Esophagus squamous epithelium (tissue), 5 donors: ENCODE results near the gene SH3YL1. TPM values are rescaled to one million over a fixed set of nuclear protein-coding genes. Genes with fewer than 3 reads are reported as not detected.

Experiments
- DNase-seq: peaks from one replicate; lab custom pipeline; 2025; lab: John Stamatoyannopoulos, UW
- H3K27ac ChIP-seq, 4 donors: fragments of 200-600 bp; sonication (generic); one replicate each; pipeline ENCODE4 v1.5.1; 2016 to 2019; ENCODE audit warnings: mild to moderate bottlenecking in 1 of 4
- H3K27me3 ChIP-seq, 4 donors: fragments of 200-600 bp; sonication (generic); 1 replicate in 3 of 4; 2 replicates in 1 of 4; pipeline versions ENCODE4 v1.5.1 to v1.6.0; 2017 to 2021; ENCODE audit warnings: antibody characterized with exemption in 1 of 4
- H3K36me3 ChIP-seq, 3 donors: fragments of 200-600 bp; sonication (generic); one replicate each; pipeline ENCODE4 v1.5.1; 2016 to 2019
- H3K4me1 ChIP-seq, 3 donors: fragments of 200-600 bp; sonication (generic); one replicate each; pipeline ENCODE4 v1.5.1; 2017 to 2019
- H3K4me3 ChIP-seq, 4 donors: fragments of 200-600 bp; sonication (generic); 1 replicate in 3 of 4; 2 replicates in 1 of 4; pipeline ENCODE4 v1.5.1; 2016 to 2019; ENCODE audit warnings: mild to moderate bottlenecking in 2 of 4, moderate library complexity in 1 of 4
- H3K9me3 ChIP-seq, 3 donors: fragments of 200-600 bp; sonication (generic); one replicate each; pipeline ENCODE4 v1.5.1; 2016 to 2019
- CTCF ChIP-seq, 6 experiments: fragments of 450-650 bp in 4 of 6; fragments of 200-600 bp in 2 of 6; sonication (generic) in 2 of 6; IDR thresholded peaks; one replicate each; pipeline ENCODE4 v1.5.1; 2016 to 2019; ENCODE audit warnings: antibody characterized with exemption in 6 of 6, mild to moderate bottlenecking in 4 of 6, moderate library complexity in 4 of 6
- POLR2A ChIP-seq, 4 donors: fragments of 450-650 bp; IDR thresholded peaks; one replicate each; pipeline ENCODE4 v1.6.1; 2017; ENCODE audit warnings: antibody characterized with exemption in 4 of 4, mild to moderate bottlenecking in 4 of 4, moderate library complexity in 3 of 4
- WGBS, 2 donors: methylation state at CpG; one replicate each; pipeline ENCODE4 v1.1.5; 2018; 5-methylcytosine and 5-hydroxymethylcytosine counted together
- intact Hi-C: fragments of 100-400 bp; cut with DNase I; formaldehyde crosslinking; loops from one replicate; pipeline ENCODE4 v1.15.0; 2022
- total RNA-seq, 4 donors: library from RNA; depleted of rRNA; stranded (reverse); fragments of >200 nt; gene quantifications; one replicate each; pipeline ENCODE4 v1.1.0, GENCODE V29; 2016
- donor health status: DM: yes; HTN: yes; CAD: no.

SH3YL1 gene
- total RNA-seq, 4 donors from 2014 or later = 64.9 to 99.6 (median 81.1) TPM

GRCh38 chr2:259789-260331 lies 4.0 kb downstream of the SH3YL1 start:
- 93 to 98% methylated on average over 2 of the region's 2 CpGs for WGBS, 2 donors

GRCh38 chr2:258933-259332 lies 4.9 kb downstream of the SH3YL1 start:
- DNase-seq = no peak
- Histone ChIP-seq H3K4me1 (peaks cover 0 to 43% (median 7%) of the 10 kb centered on the region in 3 donors), H3K36me3 (peaks cover 0 to 8% (median 0%) of the 10 kb centered on the region in 3 donors), H3K27me3 (no peaks in the 10 kb centered on the region), H3K4me3 (no peak overlapping the region), H3K27ac (no peak overlapping the region), H3K9me3 (peaks cover 0 to 9% (median 0%) of the 10 kb centered on the region in 3 donors)
- intact Hi-C loops = no loop called here
- TF ChIP-seq CTCF (IDR thresholded peaks at IDR 0.05) (no peak), POLR2A (IDR thresholded peaks at IDR 0.05) (no peak)
- 91 to 93% methylated on average over 3 of the region's 3 CpGs for WGBS, 2 donors

More at GRCh38 chr2:259789-260331, 4.0 kb downstream of the SH3YL1 start:
- no peak for DNase-seq
- no peak overlapping the region for H3K27ac ChIP-seq
- no peak overlapping the region for H3K4me3 ChIP-seq
- H3K27me3 ChIP-seq = no peaks in the 10 kb centered on the region
- peaks cover 0 to 40% (median 4%) of the 10 kb centered on the region in 3 donors for H3K4me1 ChIP-seq
- H3K9me3 ChIP-seq = peaks cover 0 to 9% (median 0%) of the 10 kb centered on the region in 3 donors
- intact Hi-C loops = no loop called here
- TF ChIP-seq CTCF (IDR thresholded peaks at IDR 0.05) = no peak
- no peak for TF ChIP-seq POLR2A (IDR thresholded peaks at IDR 0.05)
- H3K36me3 ChIP-seq = peaks cover 0 to 8% (median 0%) of the 10 kb centered on the region in 3 donors

- peaks cover 0 to 11% (median 0%) of the 10 kb centered on the region in 3 donors for H3K36me3 ChIP-seq
- 83 to 95% methylated on average over 2 of the region's 2 CpGs for WGBS, 2 donors
- no peak overlapping the region for H3K27ac ChIP-seq
- H3K9me3 ChIP-seq = peaks cover 0 to 9% (median 0%) of the 10 kb centered on the region in 3 donors
- no peak overlapping the region for H3K4me3 ChIP-seq
- no peak for TF ChIP-seq POLR2A (IDR thresholded peaks at IDR 0.05)
- TF ChIP-seq CTCF (IDR thresholded peaks at IDR 0.05) = no peak
- no peaks in the 10 kb centered on the region for H3K27me3 ChIP-seq
- no peak for DNase-seq
- H3K4me1 ChIP-seq = peaks cover 0 to 32% (median 3%) of the 10 kb centered on the region in 3 donors
- intact Hi-C loops = no loop called here
Measured at GRCh38 chr2:257842-258241, 6.0 kb downstream of the SH3YL1 start.

GRCh38 chr2:257429-257828 lies 6.4 kb downstream of the SH3YL1 start:
- Histone ChIP-seq H3K27ac (no peak overlapping the region), H3K4me3 (no peak overlapping the region), H3K36me3 (peaks cover 0 to 15% (median 0%) of the 10 kb centered on the region in 3 donors), H3K9me3 (peaks cover 0 to 9% (median 0%) of the 10 kb centered on the region in 3 donors), H3K4me1 (peaks cover 0 to 28% (median 3%) of the 10 kb centered on the region in 3 donors), H3K27me3 (no peaks in the 10 kb centered on the region)
- 84 to 87% methylated on average over 3 of the region's 3 CpGs for WGBS, 2 donors
- DNase-seq = no peak
- intact Hi-C loops = no loop called here
- TF ChIP-seq CTCF (IDR thresholded peaks at IDR 0.05) = no peak
- TF ChIP-seq POLR2A (IDR thresholded peaks at IDR 0.05) = no peak

- WGBS, 2 donors = 40 to 80% methylated on average over 3 of the region's 3 CpGs
- intact Hi-C loops = no loop called here
- no peak overlapping the region for H3K4me3 ChIP-seq
- peaks cover 0 to 17% (median 3%) of the 10 kb centered on the region in 3 donors for H3K4me1 ChIP-seq
- H3K27me3 ChIP-seq = no peaks in the 10 kb centered on the region
- TF ChIP-seq POLR2A (IDR thresholded peaks at IDR 0.05) (no peak), CTCF (IDR thresholded peaks at IDR 0.05) (no peak)
- no peak for DNase-seq
- no peak overlapping the region for H3K27ac ChIP-seq
- peaks cover 0 to 9% (median 0%) of the 10 kb centered on the region in 3 donors for H3K9me3 ChIP-seq
- peaks cover 0 to 29% (median 0%) of the 10 kb centered on the region in 3 donors for H3K36me3 ChIP-seq
Measured at GRCh38 chr2:256094-256493, 7.7 kb downstream of the SH3YL1 start.
